ENCODE measurements around the gene SMCHD1.

GRCh38 chr18:2707551-2708168, 52.1 kb downstream of the SMCHD1 start:
- no peak for TF ChIP-seq REST (IDR thresholded peaks at IDR 0.05; ENCODE audit: insufficient read depth in 1 of 2, low read depth in 2 of 2, low read length in 2 of 2)
- no peak for TF ChIP-seq SIN3A (IDR thresholded peaks at IDR 0.05; ENCODE audit: borderline replicate concordance, insufficient read depth, low read length)
- no peak for TF ChIP-seq TAF1 (IDR thresholded peaks at IDR 0.05; ENCODE audit: borderline replicate concordance, insufficient read depth, low read length)

Data from PFSK-1 (cell line).